ENCODE measurements around the gene HYI. TPM values are rescaled to one million over a fixed set of nuclear protein-coding genes. Genes with fewer than 3 reads are reported as not detected.

Gene HYI
- polyA plus RNA-seq, 2 of the 4 experiments (the other 2 are of a cell fraction): 7.2 to 15.1 TPM

DNA sequence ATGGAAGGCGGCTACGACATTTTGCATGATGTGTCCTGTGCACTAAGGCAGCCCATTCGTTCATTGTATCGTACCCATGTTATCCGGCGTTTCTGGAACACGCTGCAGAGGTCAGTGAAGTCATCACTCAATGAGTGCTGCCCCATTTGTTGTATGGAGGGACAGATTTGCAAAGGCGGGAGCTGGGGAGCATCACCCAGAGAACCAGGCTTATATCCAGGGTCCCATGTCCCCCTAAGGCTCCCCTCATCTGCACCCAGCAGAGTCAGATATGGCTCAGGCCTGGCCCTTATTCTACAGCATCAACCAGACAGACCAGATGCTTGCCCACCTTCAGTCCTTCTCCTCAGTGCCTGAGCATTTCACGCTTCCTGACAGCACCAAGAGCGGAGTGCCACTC lies 32.9 kb downstream of the HYI start (continued):
- TF ChIP-seq KDM5A (IDR thresholded peaks at IDR 0.05): no peak
- no peak for TF ChIP-seq HDAC2 (IDR thresholded peaks at IDR 0.05)

DNA sequence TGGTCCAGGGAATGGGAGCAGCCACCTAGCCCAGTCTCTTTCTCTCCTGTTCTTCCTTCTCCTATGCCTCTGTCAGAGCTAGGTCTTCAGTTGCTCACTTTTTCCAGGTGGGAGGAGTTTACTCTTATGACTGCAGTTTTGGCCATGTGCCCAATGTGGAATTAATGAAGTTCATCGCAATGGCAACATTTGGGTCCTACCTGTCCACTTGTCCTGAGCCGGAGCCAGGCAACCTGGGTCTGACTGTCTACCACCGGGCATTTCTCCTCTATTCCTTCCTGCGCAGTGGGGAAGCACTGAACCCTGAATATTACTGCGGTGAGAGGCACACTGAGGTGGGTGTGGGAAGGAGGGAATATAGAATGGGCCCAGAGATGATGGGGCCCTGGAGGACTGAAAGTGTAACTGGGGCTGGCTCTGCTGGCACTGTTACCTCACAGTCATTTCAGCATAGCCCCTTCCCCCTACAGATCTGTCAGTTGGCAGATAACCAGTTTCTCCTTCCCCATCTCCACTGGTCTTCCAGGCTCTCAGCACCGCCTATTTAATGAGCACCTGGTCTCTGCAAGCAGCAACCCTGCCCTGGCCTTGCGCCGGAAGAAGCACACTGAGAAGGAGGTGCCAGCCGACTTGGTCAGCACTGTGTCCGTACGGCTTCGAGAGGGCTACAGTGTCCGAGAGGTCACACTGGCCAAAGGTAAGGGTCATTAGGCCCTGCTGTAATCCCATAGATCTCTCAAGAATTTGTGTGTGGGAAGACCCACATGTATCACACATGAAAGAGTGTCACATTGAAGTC lies 33.9 kb downstream of the HYI start:
- ChIA-PET POLR2A (no interaction called here), CTCF (interaction anchor here (1.3 kb wide), 1 partner anchor 192 kb away, joined by 3 read pairs; no protein-coding TSS in a partner anchor)
- Histone ChIP-seq H3K9me3 (no peaks in the 10 kb centered on the region), H3K4me1 (peaks cover 7% of the 10 kb centered on the region; the same call in 1 of the 3 replicates), H3K4me3 (no peak overlapping the region), H3K4me2 (no peak overlapping the region), H3K27ac (no peak overlapping the region)
- 97% methylated on average over 11 of the region's 13 CpGs for WGBS (ENCODE audit: missing lambda C conversion rate)
- FAIRE-seq (no peak), DNase-seq (ENCODE audit: low read depth in 1 of 2, low spot score in 1 of 2) (no peak), ATAC-seq (no peak)
- TF ChIP-seq FOXS1 (CRISPR knock-in tag; IDR thresholded peaks at IDR 0.05) (no peak), POLR2AphosphoS2 (conservative IDR thresholded peaks at IDR 0.05; ENCODE audit: low read length) (no peak), NR3C1 (IDR thresholded peaks at IDR 0.05) (no peak), RNF2 (IDR thresholded peaks at IDR 0.05; ENCODE audit: borderline replicate concordance, low read depth) (no peak), FOSL2 (IDR thresholded peaks at IDR 0.05) (no peak), FOSL2 (CRISPR knock-in tag; IDR thresholded peaks at IDR 0.05) (no peak), MYC (IDR thresholded peaks at IDR 0.05; ENCODE audit: borderline replicate concordance, low read length) (no peak), HOXB13 (CRISPR knock-in tag; IDR thresholded peaks at IDR 0.05; ENCODE audit: low read depth) (no peak), ZSCAN20 (CRISPR knock-in tag; IDR thresholded peaks at IDR 0.05) (no peak), EHF (CRISPR knock-in tag; IDR thresholded peaks at IDR 0.05) (no peak), RFX5 (IDR thresholded peaks at IDR 0.05) (no peak), NFE2L2 (conservative IDR thresholded peaks at IDR 0.05; ENCODE audit: low read length) (no peak), GATA3 (IDR thresholded peaks at IDR 0.05; ENCODE audit: borderline replicate concordance) (no peak), BHLHE40 (IDR thresholded peaks at IDR 0.05; ENCODE audit: low read depth, low read length) (no peak)
- TF ChIP-seq, protein P1, sequence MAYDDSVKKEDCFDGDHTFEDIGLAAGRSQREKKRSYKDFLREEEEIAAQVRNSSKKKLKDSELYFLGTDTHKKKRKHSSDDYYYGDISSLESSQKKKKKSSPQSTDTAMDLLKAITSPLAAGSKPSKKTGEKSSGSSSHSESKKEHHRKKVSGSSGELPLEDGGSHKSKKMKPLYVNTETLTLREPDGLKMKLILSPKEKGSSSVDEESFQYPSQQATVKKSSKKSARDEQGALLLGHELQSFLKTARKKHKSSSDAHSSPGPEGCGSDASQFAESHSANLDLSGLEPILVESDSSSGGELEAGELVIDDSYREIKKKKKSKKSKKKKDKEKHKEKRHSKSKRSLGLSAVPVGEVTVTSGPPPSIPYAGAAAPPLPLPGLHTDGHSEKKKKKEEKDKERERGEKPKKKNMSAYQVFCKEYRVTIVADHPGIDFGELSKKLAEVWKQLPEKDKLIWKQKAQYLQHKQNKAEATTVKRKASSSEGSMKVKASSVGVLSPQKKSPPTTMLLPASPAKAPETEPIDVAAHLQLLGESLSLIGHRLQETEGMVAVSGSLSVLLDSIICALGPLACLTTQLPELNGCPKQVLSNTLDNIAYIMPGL (CRISPR knock-in tag; IDR thresholded peaks at IDR 0.05; ENCODE audit: borderline replicate concordance): no peak

DNA sequence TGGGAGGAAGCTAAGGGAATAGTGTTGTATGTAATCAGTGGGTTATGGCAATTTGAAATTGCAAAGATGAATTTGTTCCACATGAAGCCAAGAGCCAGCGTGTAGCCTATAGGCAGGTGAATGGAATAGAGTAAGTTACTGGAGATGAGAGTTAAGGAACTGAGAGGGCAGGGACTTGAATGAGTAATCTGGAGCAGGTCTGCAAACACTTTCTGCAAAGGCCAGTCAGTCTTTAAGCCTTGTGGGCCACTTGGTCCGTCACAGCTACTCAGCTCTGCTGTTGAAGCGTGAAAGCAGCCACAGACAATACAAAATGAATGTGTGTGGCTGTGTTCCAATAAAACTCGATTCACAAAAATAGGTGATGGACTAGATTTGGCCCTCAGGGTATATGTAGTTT lies 34.9 kb downstream of the HYI start:
- DNase-seq (ENCODE audit: low read depth in 1 of 2, low spot score in 1 of 2): no peak
- Histone ChIP-seq H3K4me1 (peaks cover 7% of the 10 kb centered on the region; the same call in 1 of the 3 replicates), H3K9me3 (no peaks in the 10 kb centered on the region), H3K4me2 (no peak overlapping the region), H3K27ac (no peak overlapping the region), H3K4me3 (no peak overlapping the region)
- ChIA-PET CTCF (interaction anchor here (1.0 kb wide), 1 partner anchor 192 kb away, joined by 4 read pairs; no protein-coding TSS in a partner anchor), POLR2A (no interaction called here)
- ATAC-seq: no peak
- TF ChIP-seq, protein P2, sequence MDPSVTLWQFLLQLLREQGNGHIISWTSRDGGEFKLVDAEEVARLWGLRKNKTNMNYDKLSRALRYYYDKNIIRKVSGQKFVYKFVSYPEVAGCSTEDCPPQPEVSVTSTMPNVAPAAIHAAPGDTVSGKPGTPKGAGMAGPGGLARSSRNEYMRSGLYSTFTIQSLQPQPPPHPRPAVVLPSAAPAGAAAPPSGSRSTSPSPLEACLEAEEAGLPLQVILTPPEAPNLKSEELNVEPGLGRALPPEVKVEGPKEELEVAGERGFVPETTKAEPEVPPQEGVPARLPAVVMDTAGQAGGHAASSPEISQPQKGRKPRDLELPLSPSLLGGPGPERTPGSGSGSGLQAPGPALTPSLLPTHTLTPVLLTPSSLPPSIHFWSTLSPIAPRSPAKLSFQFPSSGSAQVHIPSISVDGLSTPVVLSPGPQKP (IDR thresholded peaks at IDR 0.05; ENCODE audit: low read depth, low read length): no peak
- TF ChIP-seq, protein P3, sequence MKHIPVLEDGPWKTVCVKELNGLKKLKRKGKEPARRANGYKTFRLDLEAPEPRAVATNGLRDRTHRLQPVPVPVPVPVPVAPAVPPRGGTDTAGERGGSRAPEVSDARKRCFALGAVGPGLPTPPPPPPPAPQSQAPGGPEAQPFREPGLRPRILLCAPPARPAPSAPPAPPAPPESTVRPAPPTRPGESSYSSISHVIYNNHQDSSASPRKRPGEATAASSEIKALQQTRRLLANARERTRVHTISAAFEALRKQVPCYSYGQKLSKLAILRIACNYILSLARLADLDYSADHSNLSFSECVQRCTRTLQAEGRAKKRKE (CRISPR knock-in tag; IDR thresholded peaks at IDR 0.05; ENCODE audit: low read depth): no peak
- TF ChIP-seq TP53 (CRISPR knock-in tag; IDR thresholded peaks at IDR 0.05) (no peak), HDAC2 (IDR thresholded peaks at IDR 0.05) (no peak), CHD4 (IDR thresholded peaks at IDR 0.05; ENCODE audit: borderline replicate concordance) (no peak), EHF (CRISPR knock-in tag; IDR thresholded peaks at IDR 0.05) (no peak), ZFP36 (IDR thresholded peaks at IDR 0.05; ENCODE audit: borderline replicate concordance, partially characterized antibody) (no peak), RCOR1 (IDR thresholded peaks at IDR 0.05; ENCODE audit: low read depth, low read length) (no peak), PHF8 (IDR thresholded peaks at IDR 0.05; ENCODE audit: borderline replicate concordance, low read depth) (no peak), RARB (CRISPR knock-in tag; IDR thresholded peaks at IDR 0.05) (no peak), JUNB (IDR thresholded peaks at IDR 0.05) (no peak)
- FAIRE-seq: no peak
- WGBS (ENCODE audit: missing lambda C conversion rate): 80% methylated on average over 4 of the region's 4 CpGs

All from A549 (cell line).